OCI-LY1 (cell line): ENCODE data around the gene GPR155.

Source experiments
- H2AFZ ChIP-seq: fragments of 200-600 bp; sonication (generic), shearing (Covaris generic); 2 replicates; pipeline ENCODE4 v1.6.0; 2014; ENCODE audit warnings: antibody characterized with exemption, mild to moderate bottlenecking, low read length
- H3F3A ChIP-seq: fragments of 200-600 bp; sonication (generic), shearing (Covaris generic); 2 replicates; pipeline ENCODE4 v1.6.0; 2014; ENCODE audit warnings: mild to moderate bottlenecking, antibody characterized with exemption, low read length, moderate library complexity; ENCODE audit not compliant: insufficient read depth
- H3K27ac ChIP-seq: fragments of 200-600 bp; sonication (generic); 2 replicates; pipeline ENCODE4 v1.5.1; 2014; ENCODE audit warnings: low read length, mixed run types, mild to moderate bottlenecking, low read depth; ENCODE audit not compliant: poor library complexity, severe bottlenecking
- H3K27me3 ChIP-seq: fragments of 200-600 bp; sonication (generic); 2 replicates; pipeline ENCODE4 v1.6.0; 2014; ENCODE audit warnings: antibody characterized with exemption, mild to moderate bottlenecking, low read length, moderate library complexity; ENCODE audit not compliant: insufficient read depth
- H3K36me3 ChIP-seq: fragments of 200-600 bp; sonication (generic); 2 replicates; pipeline ENCODE4 v1.6.1; 2014; ENCODE audit warnings: mild to moderate bottlenecking, antibody characterized with exemption, low read length, moderate library complexity, mixed read lengths; ENCODE audit not compliant: insufficient read depth
- H3K4me1 ChIP-seq: fragments of 200-600 bp; sonication (generic); 2 replicates; pipeline ENCODE4 v1.5.1; 2014; ENCODE audit warnings: mild to moderate bottlenecking, low read length, moderate library complexity; ENCODE audit not compliant: insufficient read depth, severe bottlenecking
- H3K4me2 ChIP-seq: fragments of 200-600 bp; sonication (generic), shearing (Covaris generic); 2 replicates; pipeline ENCODE4 v1.6.1; 2014; ENCODE audit warnings: low read length
- H3K4me3 ChIP-seq: fragments of 200-600 bp; sonication (generic); 2 replicates; pipeline ENCODE4 v1.5.1; 2014; ENCODE audit warnings: low read length, low read depth, mild to moderate bottlenecking, mixed read lengths; ENCODE audit not compliant: poor library complexity, severe bottlenecking
- H3K79me2 ChIP-seq: fragments of 200-600 bp; shearing (Covaris generic); 2 replicates; pipeline ENCODE4 v1.6.1; 2016; ENCODE audit warnings: mixed run types, low read length, mixed read lengths; ENCODE audit not compliant: insufficient read depth
- H3K9ac ChIP-seq: fragments of 200-600 bp; sonication (generic), shearing (Covaris generic); 2 replicates; pipeline ENCODE4 v1.6.1; 2014; ENCODE audit warnings: mild to moderate bottlenecking, low read length, mixed read lengths
- H3K9me2 ChIP-seq: fragments of 200-600 bp; sonication (generic), shearing (Covaris generic); 2 replicates; pipeline ENCODE4 v1.6.1; 2014; ENCODE audit warnings: low read depth, mild to moderate bottlenecking, low read length, mixed read lengths
- H3K9me3 ChIP-seq: fragments of 200-600 bp; shearing (Covaris generic); 2 replicates; pipeline ENCODE4 v1.6.1; 2014; ENCODE audit warnings: low read length, mixed read lengths
- H4K20me1 ChIP-seq: fragments of 200-600 bp; sonication (generic), shearing (Covaris generic); 2 replicates; pipeline ENCODE4 v1.6.0; 2016; ENCODE audit warnings: mild to moderate bottlenecking, low read length; ENCODE audit not compliant: insufficient read depth
- EZH2 ChIP-seq: fragments of 200-600 bp; sonication (generic), shearing (Covaris generic); IDR thresholded peaks from 2 replicates; pipeline ENCODE4 v1.8.0; 2017; ENCODE audit warnings: borderline replicate concordance, mixed run types, mild to moderate bottlenecking, antibody characterized with exemption, low read length, moderate library complexity, mixed read lengths
- TF ChIP-seq, protein P1 (sequence below): fragments of 200-600 bp; sonication (generic), shearing (Covaris generic); IDR thresholded peaks from 2 replicates; pipeline ENCODE4 v1.5.1; 2017; ENCODE audit warnings: mild to moderate bottlenecking, antibody characterized with exemption, low read length, moderate library complexity, mixed read lengths

Gene GPR155

DNA sequence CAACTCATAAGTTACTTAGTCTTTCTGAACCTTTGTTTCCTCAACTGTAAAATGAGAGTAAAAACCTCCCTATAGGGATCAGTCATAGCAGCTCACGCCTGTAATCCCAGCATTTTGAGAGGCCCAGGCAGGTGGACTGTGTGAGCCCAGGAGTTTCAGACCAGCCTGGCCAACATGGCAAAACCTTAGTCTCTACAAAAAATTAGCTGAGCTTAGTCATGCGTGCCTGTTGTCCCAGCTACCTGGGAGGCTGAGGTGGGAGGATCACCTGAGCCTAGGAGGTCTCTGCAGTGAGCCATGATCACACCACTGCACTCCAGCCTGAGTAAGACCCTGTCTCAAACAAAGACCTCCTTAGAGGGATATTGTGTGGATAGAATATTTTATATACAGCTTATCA is 2.3 kb downstream of the GPR155 start:
- Histone ChIP-seq H3F3A (peaks cover 7% of the 10 kb centered on the region), H3K27me3 (no peaks in the 10 kb centered on the region), H3K4me2 (peak overlapping the region; percentile 94), H3K9ac (peak overlapping the region; percentile 14; the same call in 1 of the 2 replicates), H3K9me2 (no peaks in the 10 kb centered on the region), H3K36me3 (peaks cover 14% of the 10 kb centered on the region; the same call in 1 of the 2 replicates), H3K27ac (no peak overlapping the region), H3K9me3 (no peaks in the 10 kb centered on the region), H2AFZ (no peak overlapping the region), H3K79me2 (peaks cover 11% of the 10 kb centered on the region), H3K4me1 (peaks cover 30% of the 10 kb centered on the region), H3K4me3 (peak overlapping the region; percentile 97), H4K20me1 (no peaks in the 10 kb centered on the region)
- TF ChIP-seq, protein P1, sequence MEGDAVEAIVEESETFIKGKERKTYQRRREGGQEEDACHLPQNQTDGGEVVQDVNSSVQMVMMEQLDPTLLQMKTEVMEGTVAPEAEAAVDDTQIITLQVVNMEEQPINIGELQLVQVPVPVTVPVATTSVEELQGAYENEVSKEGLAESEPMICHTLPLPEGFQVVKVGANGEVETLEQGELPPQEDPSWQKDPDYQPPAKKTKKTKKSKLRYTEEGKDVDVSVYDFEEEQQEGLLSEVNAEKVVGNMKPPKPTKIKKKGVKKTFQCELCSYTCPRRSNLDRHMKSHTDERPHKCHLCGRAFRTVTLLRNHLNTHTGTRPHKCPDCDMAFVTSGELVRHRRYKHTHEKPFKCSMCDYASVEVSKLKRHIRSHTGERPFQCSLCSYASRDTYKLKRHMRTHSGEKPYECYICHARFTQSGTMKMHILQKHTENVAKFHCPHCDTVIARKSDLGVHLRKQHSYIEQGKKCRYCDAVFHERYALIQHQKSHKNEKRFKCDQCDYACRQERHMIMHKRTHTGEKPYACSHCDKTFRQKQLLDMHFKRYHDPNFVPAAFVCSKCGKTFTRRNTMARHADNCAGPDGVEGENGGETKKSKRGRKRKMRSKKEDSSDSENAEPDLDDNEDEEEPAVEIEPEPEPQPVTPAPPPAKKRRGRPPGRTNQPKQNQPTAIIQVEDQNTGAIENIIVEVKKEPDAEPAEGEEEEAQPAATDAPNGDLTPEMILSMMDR: no peak
- TF ChIP-seq EZH2: no peak

DNA sequence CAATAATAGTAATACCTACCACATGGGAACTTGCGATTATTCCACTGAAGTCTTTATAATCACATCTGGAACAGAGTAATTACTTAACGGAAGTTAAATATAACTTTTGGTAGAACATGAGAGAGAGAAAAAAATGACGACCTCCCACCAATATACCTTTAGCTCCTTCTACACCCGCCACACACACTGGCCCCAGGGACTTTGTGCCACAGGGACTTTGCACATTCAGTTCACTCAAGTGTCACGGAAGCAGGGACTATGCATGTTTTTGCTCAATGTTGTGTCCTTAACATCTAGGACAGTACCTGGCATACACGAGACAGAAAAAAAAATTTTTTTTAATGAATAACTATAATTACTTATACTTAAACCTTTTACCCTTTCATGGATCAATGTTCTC is 4.0 kb downstream of the GPR155 start:
- no peaks in the 10 kb centered on the region for H3K27me3 ChIP-seq
- H3K27ac ChIP-seq: no peak overlapping the region
- H3K9me2 ChIP-seq: no peaks in the 10 kb centered on the region
- no peak overlapping the region for H3K4me3 ChIP-seq
- H3K4me1 ChIP-seq: peaks cover 29% of the 10 kb centered on the region
- no peak for TF ChIP-seq EZH2
- TF ChIP-seq, protein P1: no peak
- H2AFZ ChIP-seq: no peak overlapping the region
- no peaks in the 10 kb centered on the region for H4K20me1 ChIP-seq
- H3K4me2 ChIP-seq: no peak overlapping the region
- no peaks in the 10 kb centered on the region for H3F3A ChIP-seq
- no peaks in the 10 kb centered on the region for H3K9me3 ChIP-seq
- peaks cover 20% of the 10 kb centered on the region; the same call in 1 of the 2 replicates for H3K36me3 ChIP-seq
- peaks cover 11% of the 10 kb centered on the region for H3K79me2 ChIP-seq
- H3K9ac ChIP-seq: no peak overlapping the region

DNA sequence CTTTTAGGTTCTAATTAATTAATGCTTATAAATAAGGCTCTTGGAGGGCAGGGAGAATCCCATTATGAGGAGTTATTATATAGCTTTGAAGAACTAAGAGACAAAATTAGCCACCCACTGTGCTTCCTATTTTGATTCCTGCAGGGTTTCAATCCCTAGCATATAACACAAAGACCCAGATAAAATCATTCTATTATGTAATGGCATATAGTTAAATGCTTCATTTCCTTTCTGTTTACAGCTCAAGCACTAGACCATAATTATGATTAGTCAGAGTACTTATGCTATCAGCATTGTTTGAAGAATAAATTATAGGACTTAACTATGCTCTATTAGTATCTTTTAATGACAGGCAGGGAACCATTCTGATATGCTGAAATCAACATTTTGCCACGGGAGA is 9.1 kb downstream of the GPR155 start:
- Histone ChIP-seq H3K36me3 (peaks cover 20% of the 10 kb centered on the region; the same call in 1 of the 2 replicates), H3K4me1 (peaks cover 9% of the 10 kb centered on the region), H3K79me2 (no peaks in the 10 kb centered on the region), H4K20me1 (no peaks in the 10 kb centered on the region), H3F3A (no peaks in the 10 kb centered on the region), H3K4me2 (no peak overlapping the region), H3K27me3 (no peaks in the 10 kb centered on the region), H3K27ac (no peak overlapping the region), H3K9me3 (no peaks in the 10 kb centered on the region), H3K9ac (no peak overlapping the region), H3K4me3 (no peak overlapping the region), H2AFZ (no peak overlapping the region), H3K9me2 (no peaks in the 10 kb centered on the region)
- TF ChIP-seq, protein P1: no peak
- TF ChIP-seq EZH2: no peak
